Lung (tissue), 12 donors: ENCODE results near the gene HSP90AA1. TPM values are rescaled to one million over a fixed set of nuclear protein-coding genes. Genes with fewer than 3 reads are reported as not detected.

Source experiments
- ATAC-seq: fragments of 200-7000 bp; cut with Tn5 transposase; one replicate; pipeline ENCODE4 v1.9.1; 2020; ENCODE audit warnings: moderate number of reproducible peaks; ENCODE audit not compliant: insufficient read depth, low FRiP score
- DNase-seq, 3 donors: peaks; one replicate each; pipeline ENCODE4 v3.0.0-alpha.2; 2013 to 2017
- H3K27ac ChIP-seq, 2 donors: one replicate each; pipeline ENCODE4 v1.5.1; 2013; ENCODE audit warnings: mild to moderate bottlenecking in 2 of 2, moderate library complexity in 2 of 2, control low read depth in 1 of 2, inconsistent platforms in 1 of 2, low read depth in 1 of 2, low read length in 1 of 2
- H3K27me3 ChIP-seq, 3 donors: one replicate each; pipeline ENCODE4 v1.5.1; 2013; ENCODE audit warnings: low read length in 2 of 3; ENCODE audit not compliant: control insufficient read depth in 3 of 3, insufficient read depth in 3 of 3
- H3K36me3 ChIP-seq, 4 donors: one replicate each; pipeline ENCODE4 v1.5.1; 2013; ENCODE audit warnings: low read length in 4 of 4, mild to moderate bottlenecking in 1 of 4, moderate library complexity in 1 of 4; ENCODE audit not compliant: control insufficient read depth in 4 of 4, insufficient read depth in 4 of 4
- H3K4me1 ChIP-seq, 5 donors: one replicate each; pipeline ENCODE4 v1.5.1; 2013; ENCODE audit warnings: low read length in 5 of 5, mild to moderate bottlenecking in 2 of 5, moderate library complexity in 1 of 5; ENCODE audit not compliant: control insufficient read depth in 5 of 5, insufficient read depth in 5 of 5
- H3K4me3 ChIP-seq: one replicate; pipeline ENCODE4 v1.5.1; 2013; ENCODE audit warnings: mild to moderate bottlenecking, control low read depth, moderate library complexity
- H3K9ac ChIP-seq, 2 donors: one replicate each; pipeline ENCODE4 v1.5.1; 2013; ENCODE audit warnings: low read length in 2 of 2, control low read depth in 1 of 2; ENCODE audit not compliant: insufficient read depth in 1 of 2
- H3K9me3 ChIP-seq, 4 donors: one replicate each; pipeline ENCODE4 v1.5.1; 2013; ENCODE audit warnings: low read length in 3 of 4, mild to moderate bottlenecking in 1 of 4, moderate library complexity in 1 of 4; ENCODE audit not compliant: control insufficient read depth in 4 of 4, insufficient read depth in 3 of 4
- CTCF ChIP-seq: IDR thresholded peaks from 2 replicates; pipeline ENCODE4 v1.5.1; 2012; ENCODE audit warnings: mild to moderate bottlenecking; ENCODE audit errors: control extremely low read depth, extremely low read depth
- WGBS, 2 donors: extraction: QIAGEN DNeasy Blood & Tissue Kit; methylation state at CpG; one replicate each; pipeline ENCODE4 v1.1.7; 2013; 5-methylcytosine and 5-hydroxymethylcytosine counted together
- polyA plus RNA-seq, 2 donors: library from polyadenylated mRNA; stranded (reverse); fragments of 200-250 nt; gene quantifications; one replicate each; pipeline ENCODE4 v1.2.1, GENCODE V29; 2013
- total RNA-seq, 2 donors: library from RNA; depleted of rRNA in 1 of 2; stranded (reverse); fragments of >200 nt in 1 of 2; gene quantifications; one replicate each; pipeline ENCODE4 v1.2.1, GENCODE V29; 2014 to 2021
- donor health status: control.
- donor health status: control.
- donor health status: Bipolar disorder and iron deficiency.
- donor health status: healthy.
- donor health status: DM: yes; HTN: yes; CAD: no.

The HSP90AA1 gene
- total and polyA plus RNA-seq, 4 donors: 187 to 1,106 (median 364) TPM

DNA sequence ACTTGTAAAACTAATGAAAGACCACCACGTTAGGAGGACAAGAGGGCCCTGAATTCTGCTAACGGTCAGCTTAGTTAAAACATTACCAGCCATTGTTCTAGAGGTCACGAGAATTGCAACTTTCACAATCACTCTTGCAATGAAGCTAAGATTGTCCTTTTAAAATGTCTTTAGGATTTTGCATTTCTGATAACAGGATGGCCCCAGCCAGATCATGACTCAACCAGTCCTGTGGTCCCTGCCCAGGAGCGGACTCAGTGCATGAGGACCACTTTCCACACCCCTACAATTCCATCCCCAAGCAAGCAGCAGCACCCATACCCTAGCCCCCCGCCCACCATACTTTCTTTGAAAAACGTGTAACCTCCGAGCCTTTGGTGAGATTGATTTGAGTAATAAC is 28.7 kb downstream of the HSP90AA1 start:
- no peaks in the 10 kb centered on the region for H3K9me3 ChIP-seq
- no peak overlapping the region for H3K4me3 ChIP-seq
- no peak overlapping the region for H3K9ac ChIP-seq
- ATAC-seq: no peak
- peaks cover 0 to 10% (median 0%) of the 10 kb centered on the region in 4 donors for H3K36me3 ChIP-seq
- H3K4me1 ChIP-seq: peaks cover 0 to 5% (median 0%) of the 10 kb centered on the region in 5 donors
- no peak for DNase-seq
- WGBS, 2 donors: 66 to 82% methylated on average over 7 of the region's 7 CpGs
- H3K27me3 ChIP-seq: no peaks in the 10 kb centered on the region
- no peak for TF ChIP-seq CTCF
- H3K27ac ChIP-seq: no peak overlapping the region

GRCh38 chr14:102057480-102058114 is 29.2 kb downstream of the HSP90AA1 start:
- WGBS, 2 donors: 52 to 57% methylated on average over 10 of the region's 10 CpGs
- no peaks in the 10 kb centered on the region for H3K9me3 ChIP-seq
- no peak for TF ChIP-seq CTCF
- H3K4me3 ChIP-seq: no peak overlapping the region
- DNase-seq (no peak), ATAC-seq (no peak)
- peaks cover 0 to 5% (median 0%) of the 10 kb centered on the region in 5 donors for H3K4me1 ChIP-seq
- peaks cover 0 to 13% (median 0%) of the 10 kb centered on the region in 4 donors for H3K36me3 ChIP-seq
- no peak overlapping the region for H3K9ac ChIP-seq
- H3K27me3 ChIP-seq: no peaks in the 10 kb centered on the region
- no peak overlapping the region for H3K27ac ChIP-seq

DNA sequence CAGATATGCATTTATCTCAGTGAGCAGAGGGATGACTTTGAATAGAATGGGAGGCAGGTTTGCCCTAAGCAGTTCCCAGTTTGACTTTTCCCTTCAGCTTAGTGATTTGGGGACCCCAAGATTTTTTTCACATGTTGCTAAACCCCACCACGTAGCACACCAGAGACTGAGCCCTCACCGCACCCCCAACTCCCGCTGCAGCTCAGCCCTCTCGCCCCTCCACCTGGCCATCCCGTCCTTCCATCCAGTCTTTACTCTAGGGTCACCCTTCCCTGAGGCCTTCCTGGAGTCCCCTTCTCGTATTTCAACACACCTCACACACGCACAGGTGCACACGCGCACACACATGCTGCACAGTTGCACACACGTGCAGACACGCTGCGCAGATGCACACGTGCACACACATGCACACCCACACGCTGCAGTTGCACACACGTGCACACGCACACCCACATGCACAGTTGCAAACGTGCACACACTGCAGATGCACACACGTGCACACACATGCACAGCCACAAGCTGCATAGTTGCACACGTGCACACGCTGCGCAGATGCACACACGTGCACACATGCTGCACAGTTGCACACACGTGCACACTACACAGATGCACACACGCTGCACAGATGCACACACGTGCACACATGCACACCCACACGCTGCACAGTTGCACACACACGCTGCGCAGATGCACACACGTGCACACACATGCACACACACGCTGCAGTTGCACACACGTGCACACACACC is 30.0 kb downstream of the HSP90AA1 start:
- no peak overlapping the region for H3K4me3 ChIP-seq
- H3K36me3 ChIP-seq: peaks cover 0 to 18% (median 0%) of the 10 kb centered on the region in 4 donors
- H3K27ac ChIP-seq: no peak overlapping the region
- ATAC-seq (no peak), DNase-seq (no peak)
- TF ChIP-seq CTCF: no peak
- H3K9me3 ChIP-seq: no peaks in the 10 kb centered on the region
- 88 to 93% methylated on average over 31 of the region's 31 CpGs for WGBS, 2 donors
- H3K9ac ChIP-seq: no peak overlapping the region
- no peaks in the 10 kb centered on the region for H3K27me3 ChIP-seq
- peaks cover 0 to 5% (median 0%) of the 10 kb centered on the region in 5 donors for H3K4me1 ChIP-seq
